NCI-H226 (cell line): Measurements from ENCODE around the gene CDC5L.
A peak's percentile ranks its signal among the peaks of the same experiment; 100 is the strongest.
"Not testable (repeated sequence)": the region's sequence is repeated elsewhere in the genome, so short reads cannot be mapped to it uniquely, and the experiment has no call there.

ENCODE experiments used
- DNase-seq: peaks from one replicate; pipeline ENCODE4 v3.0.0-alpha.2; 2015

The CDC5L gene

DNA sequence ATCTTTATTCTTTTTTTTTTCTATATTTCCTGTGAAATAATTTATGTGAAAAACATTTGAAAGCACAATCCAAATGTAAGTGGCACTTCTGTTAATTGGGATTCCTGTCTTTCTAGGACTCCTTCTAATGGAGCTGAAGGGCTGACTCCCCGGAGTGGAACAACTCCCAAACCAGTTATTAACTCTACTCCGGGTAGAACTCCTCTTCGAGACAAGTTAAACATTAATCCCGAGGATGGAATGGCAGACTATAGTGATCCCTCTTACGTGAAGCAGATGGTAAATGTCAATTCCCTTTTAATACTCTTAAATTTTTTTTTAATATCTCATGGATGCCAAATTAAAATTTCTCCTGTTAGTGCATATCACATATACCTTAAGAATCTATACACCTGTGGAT is 35.0 kb downstream of the CDC5L start:
- DNase-seq: no peak

GRCh38 chr6:44423306-44423705 is 35.8 kb downstream of the CDC5L start:
- DNase-seq: no peak

DNA sequence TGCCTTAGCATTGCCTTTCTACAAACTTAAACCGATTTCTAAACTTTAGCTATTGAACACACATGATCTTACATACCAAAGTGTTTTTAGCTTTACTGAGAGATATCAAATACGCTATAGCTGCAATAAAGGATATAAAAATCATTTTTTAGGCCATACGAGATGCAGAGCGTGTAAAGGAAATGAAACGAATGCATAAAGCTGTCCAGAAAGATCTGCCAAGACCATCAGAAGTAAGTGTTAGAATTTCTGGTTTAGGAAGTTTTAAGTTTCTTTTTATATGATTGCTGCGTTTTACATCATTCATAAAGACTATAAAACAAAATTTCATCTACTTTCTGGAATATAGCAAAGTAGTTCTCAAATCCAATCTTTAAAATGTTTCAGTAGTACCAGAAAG is 38.4 kb downstream of the CDC5L start:
- no peak for DNase-seq

GRCh38 chr6:44428682-44429081 is 41.2 kb downstream of the CDC5L start:
- DNase-seq: no peak

- no peak for DNase-seq
Measured at GRCh38 chr6:44430326-44430725, 42.8 kb downstream of the CDC5L start.

DNA sequence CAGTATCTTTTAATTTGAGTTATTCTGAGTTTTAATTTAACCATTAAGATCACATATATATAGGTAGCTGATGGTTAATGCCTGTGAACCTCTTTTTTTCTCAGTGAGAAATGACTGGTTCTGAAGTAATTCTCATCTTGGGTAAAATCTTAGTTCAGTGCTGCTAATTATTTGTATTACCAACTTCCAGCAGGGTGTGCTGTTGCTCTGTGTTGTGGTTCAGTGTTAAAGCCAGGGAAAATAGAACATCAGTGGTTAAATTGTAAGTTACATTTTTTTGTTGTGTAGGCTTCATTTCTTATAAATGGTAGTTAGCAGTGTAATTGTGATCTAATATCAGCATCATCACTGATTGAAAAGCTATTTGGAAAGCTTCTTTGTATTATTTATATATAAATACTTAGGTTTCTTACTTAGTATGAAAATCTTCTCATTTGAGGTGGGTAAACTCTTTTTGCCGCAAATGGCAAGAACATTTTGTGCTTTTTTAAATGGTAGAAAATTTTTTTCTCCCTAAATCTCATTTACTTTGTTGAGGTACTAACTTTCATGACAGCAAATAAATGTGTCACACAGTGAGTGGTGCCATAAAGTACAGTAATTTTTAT is 43.7 kb downstream of the CDC5L start:
- DNase-seq: peak; percentile 20

DNA sequence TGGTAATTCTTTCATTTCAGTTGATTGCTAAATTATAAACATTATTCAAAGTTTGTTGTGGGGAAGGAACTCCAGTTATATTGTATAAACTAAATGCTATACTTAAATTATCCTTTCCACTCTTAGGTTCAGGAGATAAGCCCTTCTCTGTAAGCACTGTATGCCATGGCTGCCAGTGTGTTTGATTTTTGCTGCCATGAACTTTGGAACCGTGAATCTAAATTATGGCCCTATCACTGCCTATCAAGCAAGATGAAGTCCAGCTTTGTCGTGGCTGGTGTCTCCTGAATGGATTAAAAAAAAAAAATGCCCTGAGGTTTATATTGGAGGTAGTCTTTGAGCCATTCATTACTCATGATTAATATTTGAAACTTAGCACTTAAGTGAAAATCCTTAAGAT is 44.7 kb downstream of the CDC5L start:
- no peak for DNase-seq

DNA sequence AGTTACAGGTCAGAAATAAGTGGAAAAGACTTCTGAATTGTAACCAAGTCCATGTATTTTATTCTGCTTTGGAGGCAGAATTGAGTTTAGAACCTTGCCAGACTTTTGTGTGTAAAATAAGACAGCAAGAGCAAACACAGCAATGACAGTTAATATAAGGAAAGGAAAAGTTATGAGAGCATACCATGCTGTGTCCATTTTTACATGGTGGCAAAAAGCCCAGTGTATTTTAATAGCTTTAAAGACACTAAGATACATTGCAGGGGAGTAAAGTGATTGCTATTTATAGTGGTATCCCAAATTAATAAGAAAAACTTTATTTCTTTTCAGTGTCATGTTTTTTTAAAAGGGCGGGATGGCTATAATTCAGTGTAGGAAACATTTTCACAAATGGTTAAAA is 45.2 kb downstream of the CDC5L start:
- no peak for DNase-seq

GRCh38 chr6:44435500-44435899 is 48.0 kb downstream of the CDC5L start:
- no peak for DNase-seq

GRCh38 chr6:44438827-44439226 is 51.3 kb downstream of the CDC5L start:
- no peak for DNase-seq

DNA sequence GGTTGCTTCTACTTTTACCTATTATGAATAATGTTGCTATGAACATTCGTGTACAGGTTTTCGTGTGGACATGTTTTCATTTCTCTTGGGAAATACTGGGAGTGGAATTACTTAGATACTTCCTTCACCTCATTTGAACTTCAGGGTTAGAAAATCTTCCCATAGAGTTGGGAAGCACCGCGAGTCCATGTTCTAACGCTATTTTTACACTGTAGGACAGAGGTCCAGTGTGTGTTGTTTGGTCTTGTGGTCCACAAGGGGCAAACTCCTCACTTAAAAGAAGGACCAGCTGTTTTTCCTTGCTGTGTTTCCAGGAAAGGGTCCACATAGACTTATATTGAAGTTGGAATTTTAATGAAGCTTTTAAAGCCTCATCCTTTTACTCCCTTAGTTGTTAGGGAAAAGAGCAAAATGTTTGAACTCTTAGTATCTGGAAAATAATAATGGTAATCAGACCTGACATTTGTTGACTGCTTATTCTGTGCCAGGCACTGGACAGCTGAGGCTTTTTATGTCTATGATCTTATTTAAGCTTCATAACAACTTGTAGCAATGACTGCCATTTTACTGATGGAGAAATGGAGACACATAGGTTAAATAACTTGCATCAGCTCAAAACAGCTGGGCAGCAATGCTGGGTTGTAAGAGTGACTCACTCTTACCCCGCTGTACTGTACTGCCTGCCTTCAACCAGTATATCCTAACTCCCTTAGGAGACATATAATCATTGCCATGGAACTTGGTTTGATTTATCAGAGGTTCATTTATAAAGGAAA is 52.0 kb downstream of the CDC5L start:
- DNase-seq: peak; percentile 31

GRCh38 chr6:44441091-44441855 is 53.8 kb downstream of the CDC5L start:
- DNase-seq: no peak

DNA sequence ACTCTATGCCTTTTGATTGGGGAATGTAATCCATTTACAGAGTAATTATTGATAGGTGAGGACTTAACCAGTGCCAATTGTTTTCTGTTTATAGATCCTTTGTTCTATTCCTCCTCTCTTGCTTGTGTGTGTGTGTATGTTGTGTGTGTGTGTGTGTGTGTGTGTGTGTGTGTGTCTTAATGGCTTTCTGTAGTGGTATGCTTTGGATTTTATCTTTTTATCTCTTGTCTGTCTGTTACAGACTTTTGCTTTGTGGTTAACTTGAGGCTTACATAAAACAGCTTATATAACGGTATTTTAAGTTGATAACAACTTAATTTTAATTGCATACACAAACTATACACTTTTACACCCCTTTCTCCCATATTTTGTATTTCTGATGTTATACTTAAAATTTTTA is 54.7 kb downstream of the CDC5L start:
- DNase-seq: no peak

DNA sequence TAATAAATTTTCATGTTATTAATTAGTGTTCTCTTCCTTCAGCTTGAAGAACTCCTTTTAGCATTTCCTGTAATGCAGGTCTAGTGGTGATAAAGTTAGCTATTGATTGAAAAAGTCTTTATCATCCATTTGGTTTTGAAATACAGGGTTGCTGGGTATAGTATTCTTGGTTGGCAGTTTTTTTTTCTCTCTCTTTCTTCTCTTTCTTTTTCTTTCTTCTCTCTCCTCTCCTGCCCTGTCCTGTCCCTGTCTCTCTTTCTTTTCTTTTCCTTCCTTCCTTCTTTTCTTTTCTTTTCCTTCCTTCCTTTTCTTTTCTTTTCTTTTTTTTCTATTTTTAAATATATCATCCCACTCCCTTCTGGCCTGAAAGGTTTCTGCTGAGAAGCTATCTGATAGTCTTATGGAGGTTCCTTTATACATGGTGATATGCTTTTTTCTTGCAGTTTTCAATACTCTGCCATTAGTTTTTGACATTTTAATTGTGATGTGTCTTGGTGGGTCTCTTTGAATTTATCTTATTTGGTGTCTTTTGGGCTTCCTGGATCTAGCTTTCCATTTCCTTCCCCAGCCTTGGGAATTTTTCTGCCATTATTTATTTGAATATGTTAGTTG is 55.4 kb downstream of the CDC5L start:
- no peak for DNase-seq

GRCh38 chr6:44444853-44445252 is 57.3 kb downstream of the CDC5L start:
- DNase-seq: no peak

DNA sequence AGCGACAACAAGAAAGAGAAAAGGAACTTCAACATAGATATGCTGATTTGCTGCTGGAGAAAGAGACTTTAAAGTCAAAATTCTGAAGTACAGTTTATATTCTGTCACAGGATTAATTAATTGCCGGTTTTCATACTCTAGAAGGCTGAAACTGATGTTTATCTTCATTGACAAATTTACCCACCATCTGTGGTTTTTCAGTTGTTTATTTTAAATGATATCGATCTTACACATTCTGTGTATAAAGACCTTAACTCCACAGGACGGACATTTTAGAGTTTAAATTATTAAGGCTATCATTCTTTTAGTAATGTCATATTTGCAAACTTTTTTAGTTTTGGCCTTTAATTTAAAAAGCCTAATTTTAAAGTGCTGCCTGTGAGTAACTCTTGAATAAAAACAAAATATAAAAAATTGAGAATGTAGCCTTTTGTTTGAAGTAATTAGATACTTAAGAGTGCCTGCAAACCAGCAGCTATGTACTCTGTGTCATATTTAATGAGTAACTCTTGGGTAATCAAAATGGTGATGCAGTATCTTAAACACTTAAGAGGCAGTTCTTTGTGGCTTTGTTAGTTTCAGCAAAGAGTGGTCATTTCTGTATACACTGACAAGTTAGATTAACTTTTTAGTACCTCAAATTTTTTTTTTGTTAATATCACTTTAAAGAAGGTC is 59.3 kb downstream of the CDC5L start:
- DNase-seq: no peak

DNA sequence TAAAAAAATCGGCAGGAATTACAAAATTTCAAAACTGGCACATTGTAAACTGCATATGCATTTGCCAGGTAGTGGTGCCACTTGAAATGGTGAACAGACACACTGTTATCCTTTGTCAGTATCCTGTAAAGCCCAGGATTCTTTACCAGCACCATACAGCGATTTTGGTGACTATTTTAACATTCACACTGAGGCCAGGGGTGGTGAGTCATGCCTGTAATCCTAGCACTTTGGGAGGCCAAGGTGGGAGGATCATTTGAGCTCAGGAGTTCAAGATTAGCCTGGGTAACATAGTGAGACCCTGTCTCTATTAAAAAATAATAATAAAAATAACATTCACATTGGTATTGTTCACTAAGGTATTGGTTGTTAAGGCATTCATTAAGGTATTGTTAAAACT is 61.7 kb downstream of the CDC5L start:
- DNase-seq: not testable (repeated sequence)

GRCh38 chr6:44451803-44452695 is 64.5 kb downstream of the CDC5L start:
- DNase-seq: no peak

DNA sequence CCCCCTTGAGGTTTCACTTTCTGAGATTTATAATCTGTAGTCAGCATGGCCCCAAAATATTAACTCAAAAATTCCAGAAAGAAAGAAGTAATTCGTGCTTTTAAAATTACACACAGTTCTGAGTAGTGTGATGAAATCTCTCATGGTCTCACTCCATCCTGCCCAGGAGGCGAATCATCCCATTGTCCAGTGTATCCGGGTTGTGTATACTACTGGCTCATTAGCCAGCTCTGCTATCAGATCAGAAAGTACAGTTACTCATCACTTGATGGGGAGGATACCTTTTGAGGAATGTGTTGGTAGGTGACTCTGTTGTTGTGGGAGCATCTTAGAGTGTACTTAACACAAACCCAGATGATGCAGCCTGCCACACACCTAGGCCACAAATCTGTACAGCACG is 65.2 kb downstream of the CDC5L start:
- DNase-seq: peak; percentile 76

GRCh38 chr6:44453146-44453545 is 65.6 kb downstream of the CDC5L start:
- peak; percentile 17 for DNase-seq

DNA sequence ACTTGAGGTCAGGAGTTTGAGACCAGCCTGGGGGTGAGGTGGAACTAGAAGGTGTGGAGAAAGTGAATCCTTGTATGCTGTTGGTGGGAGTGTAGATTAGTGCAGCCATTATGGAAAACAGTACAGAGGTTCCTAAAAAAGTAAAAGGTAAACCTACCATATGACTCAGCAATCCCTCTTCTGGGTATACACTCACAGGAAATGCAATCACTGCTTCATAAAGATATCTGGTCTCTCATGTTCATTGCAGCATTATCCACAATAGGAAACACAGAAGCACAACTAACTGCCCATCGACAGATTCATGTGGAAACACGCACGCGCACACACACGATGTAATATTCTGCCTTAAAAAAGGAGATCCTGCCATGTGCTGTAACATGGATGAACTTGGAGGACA is 66.7 kb downstream of the CDC5L start:
- peak; percentile 22 for DNase-seq
